Gastrocnemius medialis (tissue), 4 donors: ENCODE data around the gene IQGAP2.

Source experiments
- POLR2A ChIP-seq, 2 donors: fragments of 450-650 bp; IDR thresholded peaks; one replicate each; pipeline ENCODE4 v1.6.1; 2017; ENCODE audit warnings: antibody characterized with exemption in 2 of 2, mild to moderate bottlenecking in 2 of 2, moderate library complexity in 2 of 2
- TF ChIP-seq, protein P1 (sequence below), 5 experiments: fragments of 450-650 bp in 3 of 5; fragments of 200-600 bp in 2 of 5; sonication (generic) in 2 of 5; IDR thresholded peaks in 4 of 5; conservative IDR thresholded peaks in 1 of 5; 1 replicate in 4 of 5; 2 replicates in 1 of 5; pipeline ENCODE4 v1.5.1; 2016 to 2019; ENCODE audit warnings: antibody characterized with exemption in 5 of 5, mild to moderate bottlenecking in 3 of 5, moderate library complexity in 3 of 5

DNA sequence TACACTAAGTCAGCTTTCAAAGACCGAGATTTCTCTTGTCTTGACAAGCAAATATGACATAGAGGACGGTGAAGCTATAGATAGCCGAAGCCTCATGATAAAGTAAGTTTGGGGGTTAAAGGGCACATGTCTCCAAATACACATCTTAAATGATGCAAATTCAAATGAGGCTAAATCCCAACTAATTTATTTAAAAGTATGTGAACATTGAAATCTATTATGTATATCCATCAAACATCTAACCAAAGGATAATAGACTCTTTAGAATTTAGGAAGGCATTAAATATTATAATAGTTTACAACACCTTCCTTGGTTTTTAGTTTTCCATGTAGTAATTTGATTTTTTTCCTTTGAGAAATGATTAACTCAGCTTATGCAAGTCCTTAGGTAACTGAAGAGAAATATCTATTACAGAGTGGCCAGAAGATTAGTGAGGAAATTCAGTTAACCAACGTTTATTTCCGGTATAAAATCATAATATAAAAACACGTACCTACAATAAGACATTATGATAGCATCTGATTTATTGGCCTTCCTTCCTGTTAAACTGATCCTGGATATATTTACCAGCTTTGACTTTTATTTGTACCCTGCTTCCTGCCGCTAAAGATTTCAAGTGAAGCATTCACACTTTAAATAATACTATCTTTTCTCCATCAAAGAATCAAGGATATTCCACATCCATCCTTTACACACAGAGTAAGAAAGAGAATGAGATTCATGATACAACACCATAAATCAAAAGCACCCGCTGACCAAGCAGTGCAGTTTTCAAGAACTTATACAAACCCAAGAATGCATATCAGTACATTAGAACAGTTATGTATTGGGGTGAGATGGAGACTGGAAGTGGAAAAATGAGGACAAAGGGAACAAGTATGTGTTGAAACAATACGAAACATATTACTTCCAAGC is 281.0 kb downstream of the IQGAP2 start:
- TF ChIP-seq, protein P1, sequence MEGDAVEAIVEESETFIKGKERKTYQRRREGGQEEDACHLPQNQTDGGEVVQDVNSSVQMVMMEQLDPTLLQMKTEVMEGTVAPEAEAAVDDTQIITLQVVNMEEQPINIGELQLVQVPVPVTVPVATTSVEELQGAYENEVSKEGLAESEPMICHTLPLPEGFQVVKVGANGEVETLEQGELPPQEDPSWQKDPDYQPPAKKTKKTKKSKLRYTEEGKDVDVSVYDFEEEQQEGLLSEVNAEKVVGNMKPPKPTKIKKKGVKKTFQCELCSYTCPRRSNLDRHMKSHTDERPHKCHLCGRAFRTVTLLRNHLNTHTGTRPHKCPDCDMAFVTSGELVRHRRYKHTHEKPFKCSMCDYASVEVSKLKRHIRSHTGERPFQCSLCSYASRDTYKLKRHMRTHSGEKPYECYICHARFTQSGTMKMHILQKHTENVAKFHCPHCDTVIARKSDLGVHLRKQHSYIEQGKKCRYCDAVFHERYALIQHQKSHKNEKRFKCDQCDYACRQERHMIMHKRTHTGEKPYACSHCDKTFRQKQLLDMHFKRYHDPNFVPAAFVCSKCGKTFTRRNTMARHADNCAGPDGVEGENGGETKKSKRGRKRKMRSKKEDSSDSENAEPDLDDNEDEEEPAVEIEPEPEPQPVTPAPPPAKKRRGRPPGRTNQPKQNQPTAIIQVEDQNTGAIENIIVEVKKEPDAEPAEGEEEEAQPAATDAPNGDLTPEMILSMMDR (IDR thresholded peaks at IDR 0.05 in 4 of 5, conservative IDR thresholded peaks at IDR 0.05 in 1 of 5), result no peak
- TF ChIP-seq POLR2A (IDR thresholded peaks at IDR 0.05), result no peak
